ENCODE measurements around the gene FREM2.

DNA sequence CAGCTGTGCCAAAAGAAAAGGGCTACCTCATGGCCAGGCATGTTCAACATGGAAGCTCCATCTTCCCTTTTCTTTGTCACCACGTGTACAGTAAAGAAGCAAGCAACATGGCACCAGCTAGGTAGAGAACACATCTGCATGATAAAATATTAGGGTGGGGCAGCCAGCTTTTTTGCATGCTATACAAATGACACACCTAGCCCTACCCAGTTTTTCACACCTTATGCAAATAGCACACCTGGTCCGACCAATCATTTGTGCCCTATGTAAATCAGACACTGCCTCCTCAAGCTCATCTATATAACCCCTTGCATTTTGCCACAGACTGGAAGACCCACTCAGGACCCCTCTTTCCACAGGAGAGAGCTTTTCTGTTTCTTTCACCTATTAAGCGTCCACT is 218.2 kb downstream of the FREM2 start:
- TF ChIP-seq, protein P1, sequence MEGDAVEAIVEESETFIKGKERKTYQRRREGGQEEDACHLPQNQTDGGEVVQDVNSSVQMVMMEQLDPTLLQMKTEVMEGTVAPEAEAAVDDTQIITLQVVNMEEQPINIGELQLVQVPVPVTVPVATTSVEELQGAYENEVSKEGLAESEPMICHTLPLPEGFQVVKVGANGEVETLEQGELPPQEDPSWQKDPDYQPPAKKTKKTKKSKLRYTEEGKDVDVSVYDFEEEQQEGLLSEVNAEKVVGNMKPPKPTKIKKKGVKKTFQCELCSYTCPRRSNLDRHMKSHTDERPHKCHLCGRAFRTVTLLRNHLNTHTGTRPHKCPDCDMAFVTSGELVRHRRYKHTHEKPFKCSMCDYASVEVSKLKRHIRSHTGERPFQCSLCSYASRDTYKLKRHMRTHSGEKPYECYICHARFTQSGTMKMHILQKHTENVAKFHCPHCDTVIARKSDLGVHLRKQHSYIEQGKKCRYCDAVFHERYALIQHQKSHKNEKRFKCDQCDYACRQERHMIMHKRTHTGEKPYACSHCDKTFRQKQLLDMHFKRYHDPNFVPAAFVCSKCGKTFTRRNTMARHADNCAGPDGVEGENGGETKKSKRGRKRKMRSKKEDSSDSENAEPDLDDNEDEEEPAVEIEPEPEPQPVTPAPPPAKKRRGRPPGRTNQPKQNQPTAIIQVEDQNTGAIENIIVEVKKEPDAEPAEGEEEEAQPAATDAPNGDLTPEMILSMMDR (IDR thresholded peaks at IDR 0.05), result no peak
- TF ChIP-seq POLR2A (IDR thresholded peaks at IDR 0.05), result no peak
